HEK293 (cell line): ENCODE measurements around the gene PITPNC1.

Source experiments
- CTCF ChIA-PET: fragments of 350-600 bp; formaldehyde crosslinking; extraction: SDS; loops from one replicate; lab custom pipeline; 2021; ENCODE audit warnings: antibody characterized with exemption; lab: Yijun Ruan, JAX
- POLR2A ChIA-PET: fragments of 300-600 bp; formaldehyde crosslinking; extraction: SDS; loops from one replicate; lab custom pipeline; 2020; ENCODE audit warnings: antibody characterized with exemption, inconsistent platforms; lab: Yijun Ruan, JAX
- H3K27ac ChIP-seq: fragments of 200-500 bp; sonication (Bioruptor generic); 2 replicates; pipeline ENCODE4 v1.5.1; 2014; ENCODE audit warnings: low read depth, low read length, control low read depth, inconsistent platforms; ENCODE audit errors: extremely low read depth
- H3K36me3 ChIP-seq, 2 experiments: fragments of 200-500 bp in 1 of 2; sonication (Bioruptor generic) in 1 of 2; 1 replicate in 1 of 2; 2 replicates in 1 of 2; pipeline ENCODE4 v1.5.1; 2014 to 2017; ENCODE audit warnings: inconsistent platforms in 2 of 2, low read length in 2 of 2; ENCODE audit not compliant: control insufficient read depth in 2 of 2, insufficient read depth in 1 of 2
- H3K4me1 ChIP-seq: fragments of 200-500 bp; sonication (Bioruptor generic); 2 replicates; pipeline ENCODE4 v1.5.1; 2014; ENCODE audit warnings: mild to moderate bottlenecking, low read length, inconsistent platforms; ENCODE audit not compliant: control insufficient read depth, insufficient read depth
- H3K4me3 ChIP-seq: 2 replicates; pipeline ENCODE4 v1.5.1; 2011; ENCODE audit warnings: low read depth, mild to moderate bottlenecking, control low read depth, low read length, moderate library complexity
- H3K9me3 ChIP-seq: fragments of 200-500 bp; sonication (Bioruptor generic); 2 replicates; pipeline ENCODE4 v1.5.1; 2014; ENCODE audit warnings: low read depth, low read length, inconsistent platforms; ENCODE audit not compliant: control insufficient read depth, insufficient read depth
- BCL6B ChIP-seq: fragments of 450-650 bp; formaldehyde crosslinking; IDR thresholded peaks from 2 replicates; pipeline ENCODE4 v1.5.1; 2017; ENCODE audit warnings: missing biosample characterization, missing genetic modification characterization
- HOXA7 ChIP-seq: sonication (generic); formaldehyde crosslinking; IDR thresholded peaks from 2 replicates; pipeline ENCODE4 v1.8.1; 2022; ENCODE audit warnings: missing genetic modification reagents, borderline replicate concordance
- HOXD13 ChIP-seq: sonication (generic); formaldehyde crosslinking; IDR thresholded peaks from 2 replicates; pipeline ENCODE4 v1.8.0; 2022; ENCODE audit warnings: missing genetic modification reagents, borderline replicate concordance
- MEIS1 ChIP-seq: sonication (generic); formaldehyde crosslinking; IDR thresholded peaks from 2 replicates; pipeline ENCODE4 v1.8.1; 2022; ENCODE audit warnings: missing genetic modification reagents, mild to moderate bottlenecking, borderline replicate concordance
- MYNN ChIP-seq: fragments of 450-650 bp; formaldehyde crosslinking; IDR thresholded peaks from 2 replicates; pipeline ENCODE4 v1.5.1; 2016; ENCODE audit warnings: missing biosample characterization, missing genetic modification characterization, borderline replicate concordance
- TCF7L2 ChIP-seq: IDR thresholded peaks from 2 replicates; pipeline ENCODE4 v1.6.1; 2011; ENCODE audit warnings: low read depth, mild to moderate bottlenecking, inconsistent platforms, low read length, moderate library complexity, borderline replicate concordance
- YY1 ChIP-seq: fragments of 450-650 bp; formaldehyde crosslinking; IDR thresholded peaks from 2 replicates; pipeline ENCODE4 v1.5.1; 2018; ENCODE audit warnings: missing biosample characterization, missing genetic modification characterization
- ZNF146 ChIP-seq: fragments of 450-650 bp; formaldehyde crosslinking; IDR thresholded peaks from 2 replicates; pipeline ENCODE4 v1.5.1; 2016; ENCODE audit warnings: missing biosample characterization, missing genetic modification characterization
- ZNF223 ChIP-seq: fragments of 450-650 bp; formaldehyde crosslinking; IDR thresholded peaks from 2 replicates; pipeline ENCODE4 v1.5.1; 2016; ENCODE audit warnings: missing biosample characterization, missing genetic modification characterization
- ZNF280D ChIP-seq: fragments of 450-650 bp; formaldehyde crosslinking; IDR thresholded peaks from 2 replicates; pipeline ENCODE4 v1.5.1; 2016; ENCODE audit warnings: missing biosample characterization, missing genetic modification characterization
- ZNF350 ChIP-seq: fragments of 450-650 bp; formaldehyde crosslinking; IDR thresholded peaks from 2 replicates; pipeline ENCODE4 v1.5.0; 2017; ENCODE audit warnings: missing biosample characterization, mild to moderate bottlenecking, missing genetic modification characterization
- ZNF426 ChIP-seq: fragments of 450-650 bp; formaldehyde crosslinking; IDR thresholded peaks from 2 replicates; pipeline ENCODE4 v1.5.1; 2017; ENCODE audit warnings: missing biosample characterization, missing genetic modification characterization, mild to moderate bottlenecking, inconsistent platforms, moderate library complexity
- ZNF501 ChIP-seq: fragments of 450-650 bp; formaldehyde crosslinking; IDR thresholded peaks from 2 replicates; pipeline ENCODE4 v1.5.1; 2016; ENCODE audit warnings: missing biosample characterization, missing genetic modification characterization
- ZNF530 ChIP-seq: fragments of 450-650 bp; formaldehyde crosslinking; IDR thresholded peaks from 2 replicates; pipeline ENCODE4 v1.5.1; 2016; ENCODE audit warnings: low read depth, missing biosample characterization, missing genetic modification characterization
- ZNF560 ChIP-seq: fragments of 450-650 bp; formaldehyde crosslinking; IDR thresholded peaks from 2 replicates; pipeline ENCODE4 v1.5.1; 2017; ENCODE audit warnings: missing biosample characterization, missing genetic modification characterization, borderline replicate concordance
- ZNF580 ChIP-seq: fragments of 450-650 bp; formaldehyde crosslinking; IDR thresholded peaks from 2 replicates; pipeline ENCODE4 v1.5.1; 2016; ENCODE audit warnings: missing biosample characterization, missing genetic modification characterization
- ZNF645 ChIP-seq: fragments of 450-650 bp; formaldehyde crosslinking; IDR thresholded peaks from 2 replicates; pipeline ENCODE4; 2016; ENCODE audit warnings: missing biosample characterization, missing genetic modification characterization
- ZNF654 ChIP-seq: fragments of 450-650 bp; formaldehyde crosslinking; IDR thresholded peaks from 2 replicates; pipeline ENCODE4 v1.5.1; 2016; ENCODE audit warnings: low read depth, missing biosample characterization, missing genetic modification characterization
- ZNF658 ChIP-seq: fragments of 450-650 bp; formaldehyde crosslinking; IDR thresholded peaks from 2 replicates; pipeline ENCODE4; 2016; ENCODE audit warnings: missing biosample characterization, missing genetic modification characterization
- ZNF670 ChIP-seq: fragments of 450-650 bp; formaldehyde crosslinking; IDR thresholded peaks from 2 replicates; pipeline ENCODE4 v1.5.1; 2016; ENCODE audit warnings: missing biosample characterization, missing genetic modification characterization, low read depth
- ZNF677 ChIP-seq: fragments of 450-650 bp; IDR thresholded peaks from 2 replicates; pipeline ENCODE4 v1.5.0; 2018; ENCODE audit warnings: missing biosample characterization, mild to moderate bottlenecking, missing genetic modification characterization, moderate library complexity
- ZNF768 ChIP-seq: fragments of 450-650 bp; formaldehyde crosslinking; IDR thresholded peaks from 2 replicates; pipeline ENCODE4 v1.5.1; 2018; ENCODE audit warnings: missing biosample characterization, mild to moderate bottlenecking, missing genetic modification characterization
- ZNF777 ChIP-seq: fragments of 450-650 bp; formaldehyde crosslinking; IDR thresholded peaks from 2 replicates; pipeline ENCODE4 v1.5.1; 2017; ENCODE audit warnings: missing biosample characterization, missing genetic modification characterization, borderline replicate concordance
- ZNF843 ChIP-seq: fragments of 450-650 bp; formaldehyde crosslinking; IDR thresholded peaks from 2 replicates; pipeline ENCODE4 v1.5.1; 2016; ENCODE audit warnings: missing biosample characterization, missing genetic modification characterization
- ZSCAN23 ChIP-seq: fragments of 450-650 bp; formaldehyde crosslinking; IDR thresholded peaks from 2 replicates; pipeline ENCODE4 v1.5.1; 2016; ENCODE audit warnings: missing biosample characterization, missing genetic modification characterization

Gene PITPNC1

DNA sequence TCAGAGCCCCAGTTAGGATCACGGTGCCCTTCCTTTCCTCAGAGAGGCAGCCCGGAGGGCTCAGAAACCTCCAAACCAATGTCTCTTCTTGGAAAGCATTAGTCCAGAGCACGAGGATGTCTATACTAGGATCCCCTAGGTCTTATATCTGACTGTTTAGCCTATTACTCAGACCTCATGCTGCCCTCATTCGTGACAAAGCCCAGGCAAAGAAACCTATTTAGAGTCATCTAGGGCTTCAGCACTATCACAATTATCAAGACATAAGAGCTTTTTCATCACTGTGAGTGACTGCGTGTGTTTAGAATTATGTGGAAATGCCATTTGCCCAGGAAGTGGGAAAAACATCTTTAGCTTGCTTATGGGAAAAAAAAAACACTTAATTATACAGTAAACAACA is 180.8 kb downstream of the PITPNC1 start (continued):
- no peak for TF ChIP-seq ZNF501 (tag by site-specific recombination)
- no peak for TF ChIP-seq ZNF350 (tag by site-specific recombination)
- no peak for TF ChIP-seq ZNF560 (tag by site-specific recombination)
- TF ChIP-seq ZNF670 (tag by site-specific recombination): no peak
- TF ChIP-seq MYNN: no peak
- TF ChIP-seq, all 188 proteins: peak for 0

DNA sequence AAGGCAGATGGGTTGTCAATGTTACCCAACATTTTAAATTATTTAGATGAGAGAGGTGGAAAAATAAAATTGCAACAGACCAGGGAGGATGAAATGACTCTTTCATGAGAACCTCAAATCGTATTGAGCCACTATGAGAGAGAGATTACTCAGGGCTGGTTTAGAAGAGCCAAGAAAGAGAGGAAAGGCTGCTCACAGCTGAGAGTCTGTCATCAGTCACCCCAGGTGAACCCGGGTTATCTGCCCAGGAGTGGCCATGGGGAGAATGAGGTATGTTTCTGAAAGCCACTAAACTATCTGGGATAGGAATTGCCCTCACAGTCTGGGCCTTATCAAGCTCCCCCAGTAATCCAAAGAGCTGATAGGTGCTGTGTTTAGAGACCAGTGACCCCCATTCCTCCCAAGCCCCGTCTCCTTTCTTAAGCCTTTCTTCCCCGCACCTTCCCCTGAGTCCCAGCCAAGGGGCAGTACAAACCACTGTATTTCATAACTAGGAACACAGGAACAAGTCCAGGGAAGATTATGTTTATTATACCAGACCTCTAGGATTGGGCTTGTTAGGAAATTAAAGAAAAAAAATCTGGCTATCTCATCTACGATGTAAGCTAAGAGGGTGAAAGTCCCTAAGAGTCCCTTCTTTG is 181.8 kb downstream of the PITPNC1 start:
- Histone ChIP-seq H3K36me3 (no peaks in the 10 kb centered on the region), H3K4me3 (no peak overlapping the region), H3K4me1 (peaks cover 5% of the 10 kb centered on the region; the same call in 1 of the 2 replicates)
- no peak for TF ChIP-seq ZNF677 (tag by site-specific recombination)
- TF ChIP-seq ZNF768 (tag by site-specific recombination): no peak
- TF ChIP-seq, all 188 proteins: peak for 0
- CTCF ChIA-PET: interaction anchor here (0.7 to 3.4 kb wide), 8 partner anchors 10 to 186 kb away, joined by 3 to 13 read pairs (median 4); no protein-coding TSS in a partner anchor
- H3K27ac ChIP-seq: no peak overlapping the region
- POLR2A ChIA-PET: no interaction called here
- no peaks in the 10 kb centered on the region for H3K9me3 ChIP-seq

DNA sequence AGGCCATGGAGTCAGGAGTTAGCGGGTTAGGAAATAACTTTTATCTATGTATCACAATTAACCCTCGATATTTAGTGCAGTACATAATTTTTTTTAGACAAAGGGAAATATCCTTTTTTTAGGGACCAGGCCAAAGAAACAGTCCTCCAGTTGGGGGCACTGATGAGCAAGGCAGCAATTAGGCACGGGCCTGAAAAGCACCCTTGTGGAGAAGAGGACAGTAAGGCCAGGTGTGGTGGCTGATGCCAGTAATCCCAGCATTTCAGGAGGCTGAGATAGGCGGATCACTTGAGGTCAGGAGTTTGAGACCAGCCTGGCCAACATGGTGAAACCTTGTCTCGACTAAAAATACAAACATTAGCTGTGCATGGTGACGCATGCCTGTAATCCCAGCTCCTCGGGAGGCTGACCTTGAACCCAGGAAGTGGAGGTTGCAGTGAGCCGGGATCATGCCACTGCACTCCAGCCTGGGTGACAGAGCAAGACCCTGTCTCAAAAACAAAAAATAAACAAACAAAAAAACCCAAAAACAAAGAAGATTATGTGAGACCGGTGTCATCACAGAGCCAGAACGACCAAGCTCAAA is 182.4 kb downstream of the PITPNC1 start:
- POLR2A ChIA-PET: no interaction called here
- CTCF ChIA-PET: interaction anchor here (0.5 to 3.4 kb wide), 12 partner anchors 9 to 364 kb away, joined by 3 to 13 read pairs (median 4); no protein-coding TSS in a partner anchor

GRCh38 chr17:67562005-67562404 is 184.9 kb downstream of the PITPNC1 start:
- no peak for TF ChIP-seq ZNF645 (tag by site-specific recombination)
- TF ChIP-seq ZSCAN23: no peak
- no peak for TF ChIP-seq ZNF280D (tag by site-specific recombination)
- TF ChIP-seq ZNF843 (tag by site-specific recombination): no peak
- no peak for TF ChIP-seq ZNF146 (tag by site-specific recombination)
- no peak for TF ChIP-seq ZNF426
- TF ChIP-seq, all 188 proteins: peak for 0
- H3K4me1 ChIP-seq: peaks cover 5% of the 10 kb centered on the region; the same call in 1 of the 2 replicates
- H3K9me3 ChIP-seq: no peaks in the 10 kb centered on the region
- POLR2A ChIA-PET: no interaction called here
- CTCF ChIA-PET: no interaction called here
- H3K27ac ChIP-seq: no peak overlapping the region
- H3K36me3 ChIP-seq: no peaks in the 10 kb centered on the region
- no peak overlapping the region for H3K4me3 ChIP-seq

More for the DNA sequence above, 182.4 kb downstream of the PITPNC1 start:
- H3K27ac ChIP-seq: no peak overlapping the region
- no peaks in the 10 kb centered on the region for H3K9me3 ChIP-seq
- no peak for TF ChIP-seq YY1 (tag by site-specific recombination)
- no peak for TF ChIP-seq ZNF530 (tag by site-specific recombination)
- no peak for TF ChIP-seq ZNF777 (tag by site-specific recombination)
- TF ChIP-seq ZNF654 (tag by site-specific recombination): 0 out of 2 replicates have a peak, but pooled peaks have one; percentile 12
- TF ChIP-seq ZNF658 (tag by site-specific recombination): no peak
- TF ChIP-seq HOXD13 (CRISPR knock-in tag): no peak
- TF ChIP-seq ZNF580 (tag by site-specific recombination): no peak
- no peak for TF ChIP-seq MEIS1 (CRISPR knock-in tag)
- TF ChIP-seq ZNF223 (tag by site-specific recombination): no peak
- TF ChIP-seq TCF7L2: no peak
- TF ChIP-seq HOXA7 (CRISPR knock-in tag): no peak
- 0 out of 2 replicates have a peak, but pooled peaks have one; percentile 9 for TF ChIP-seq BCL6B (tag by site-specific recombination)
- H3K4me3 ChIP-seq: no peak overlapping the region
- H3K4me1 ChIP-seq: peaks cover 5% of the 10 kb centered on the region; the same call in 1 of the 2 replicates
- no peaks in the 10 kb centered on the region for H3K36me3 ChIP-seq
